ENCODE measurements around the gene SGCD.

Gene SGCD

DNA sequence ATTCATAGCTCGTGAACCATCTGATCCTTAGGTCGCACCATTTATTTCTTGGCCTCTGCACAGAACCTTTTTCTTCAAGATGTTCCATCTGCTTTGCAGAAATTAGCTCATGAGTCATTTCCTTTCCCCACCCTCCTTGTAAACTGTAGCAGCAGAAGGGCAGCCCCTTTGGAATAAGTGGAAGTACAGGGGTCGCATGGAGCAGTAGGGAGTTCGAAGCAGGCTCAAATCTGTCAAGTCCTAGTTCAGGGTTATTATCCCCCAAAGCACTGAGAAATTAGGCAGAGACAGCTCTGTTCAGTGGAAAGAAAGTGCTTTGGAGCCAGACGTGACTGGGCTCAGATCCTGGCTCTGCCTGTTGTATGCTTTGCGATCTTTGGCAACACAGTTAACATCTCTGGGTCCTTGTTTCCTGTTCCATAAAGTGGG, 84.2 kb downstream of the SGCD start:
- DNase-seq (ENCODE audit: low spot score): no peak
- H3K27ac ChIP-seq: peak overlapping the region; percentile 32 to 89
- peak overlapping the region; percentile 63 for H3K4me3 ChIP-seq
- TF ChIP-seq, protein P1, sequence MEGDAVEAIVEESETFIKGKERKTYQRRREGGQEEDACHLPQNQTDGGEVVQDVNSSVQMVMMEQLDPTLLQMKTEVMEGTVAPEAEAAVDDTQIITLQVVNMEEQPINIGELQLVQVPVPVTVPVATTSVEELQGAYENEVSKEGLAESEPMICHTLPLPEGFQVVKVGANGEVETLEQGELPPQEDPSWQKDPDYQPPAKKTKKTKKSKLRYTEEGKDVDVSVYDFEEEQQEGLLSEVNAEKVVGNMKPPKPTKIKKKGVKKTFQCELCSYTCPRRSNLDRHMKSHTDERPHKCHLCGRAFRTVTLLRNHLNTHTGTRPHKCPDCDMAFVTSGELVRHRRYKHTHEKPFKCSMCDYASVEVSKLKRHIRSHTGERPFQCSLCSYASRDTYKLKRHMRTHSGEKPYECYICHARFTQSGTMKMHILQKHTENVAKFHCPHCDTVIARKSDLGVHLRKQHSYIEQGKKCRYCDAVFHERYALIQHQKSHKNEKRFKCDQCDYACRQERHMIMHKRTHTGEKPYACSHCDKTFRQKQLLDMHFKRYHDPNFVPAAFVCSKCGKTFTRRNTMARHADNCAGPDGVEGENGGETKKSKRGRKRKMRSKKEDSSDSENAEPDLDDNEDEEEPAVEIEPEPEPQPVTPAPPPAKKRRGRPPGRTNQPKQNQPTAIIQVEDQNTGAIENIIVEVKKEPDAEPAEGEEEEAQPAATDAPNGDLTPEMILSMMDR (IDR thresholded peaks at IDR 0.05): no peak

DNA sequence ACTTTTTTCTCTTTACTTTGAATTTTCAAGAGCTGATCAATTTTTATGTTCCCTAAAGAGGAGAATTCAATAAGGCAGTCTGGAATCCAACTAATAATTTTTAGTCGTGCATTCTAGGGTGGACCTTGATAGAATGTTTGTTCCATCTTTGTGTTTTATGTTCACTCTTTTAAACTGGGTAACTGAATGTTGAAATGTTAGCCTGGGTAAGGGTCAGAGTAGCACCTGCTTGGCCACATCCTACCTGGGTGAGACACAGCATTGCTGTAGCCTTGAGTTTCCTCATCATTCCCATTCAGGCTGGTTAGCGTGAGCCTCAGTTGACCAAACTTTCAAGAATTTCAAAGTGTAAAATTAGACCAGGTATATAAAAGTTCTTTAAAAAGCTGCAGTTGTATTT, 85.0 kb downstream of the SGCD start:
- TF ChIP-seq, protein P1 (IDR thresholded peaks at IDR 0.05): no peak
- Histone ChIP-seq H3K27ac (peak overlapping the region in 1 of 2 donors; percentile 89), H3K4me3 (no peak overlapping the region)
- no peak for DNase-seq (ENCODE audit: low spot score)

DNA sequence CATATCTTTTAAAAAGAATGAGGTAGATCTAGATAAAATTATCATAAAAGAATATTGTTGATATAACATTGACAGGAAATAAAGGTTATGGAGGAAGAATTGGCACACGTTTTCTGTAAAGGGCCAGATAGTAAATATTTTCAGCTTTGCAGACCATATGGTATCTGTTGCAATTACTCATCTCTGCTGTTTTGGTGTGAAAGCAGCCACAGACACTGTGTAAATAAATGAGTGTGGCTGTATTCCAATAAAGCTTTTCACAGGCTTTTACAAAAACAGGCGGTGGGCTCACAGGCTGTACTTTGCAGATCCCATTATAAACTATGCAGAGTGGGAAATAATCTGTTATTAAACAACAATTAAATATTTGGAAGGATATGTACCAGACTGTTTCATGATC, 87.4 kb downstream of the SGCD start:
- Histone ChIP-seq H3K27ac (no peak overlapping the region), H3K4me3 (no peak overlapping the region)
- TF ChIP-seq, protein P1 (IDR thresholded peaks at IDR 0.05): no peak
- DNase-seq (ENCODE audit: low spot score): no peak

DNA sequence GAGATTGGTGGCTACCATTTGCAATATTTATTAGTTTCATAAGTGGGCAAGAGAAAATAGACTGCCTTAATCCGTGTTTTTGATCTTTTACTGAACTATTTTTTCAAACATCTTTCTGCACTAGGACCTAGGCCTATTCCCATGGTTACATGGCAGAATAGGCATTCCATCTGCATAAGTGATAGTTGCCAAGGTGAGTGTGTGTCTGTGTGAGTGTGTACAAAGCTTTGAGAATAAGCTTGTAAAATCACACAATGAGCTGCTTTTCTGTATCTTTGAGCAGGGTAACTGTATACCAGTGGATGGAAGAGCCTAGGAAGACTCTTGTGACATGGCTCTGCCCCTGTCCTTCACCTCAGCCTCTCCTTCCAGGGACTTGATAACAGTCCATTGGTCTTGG, 92.7 kb downstream of the SGCD start:
- DNase-seq (ENCODE audit: low spot score): no peak
- no peak overlapping the region for H3K4me3 ChIP-seq
- no peak overlapping the region for H3K27ac ChIP-seq
- TF ChIP-seq, protein P1 (IDR thresholded peaks at IDR 0.05): no peak

DNA sequence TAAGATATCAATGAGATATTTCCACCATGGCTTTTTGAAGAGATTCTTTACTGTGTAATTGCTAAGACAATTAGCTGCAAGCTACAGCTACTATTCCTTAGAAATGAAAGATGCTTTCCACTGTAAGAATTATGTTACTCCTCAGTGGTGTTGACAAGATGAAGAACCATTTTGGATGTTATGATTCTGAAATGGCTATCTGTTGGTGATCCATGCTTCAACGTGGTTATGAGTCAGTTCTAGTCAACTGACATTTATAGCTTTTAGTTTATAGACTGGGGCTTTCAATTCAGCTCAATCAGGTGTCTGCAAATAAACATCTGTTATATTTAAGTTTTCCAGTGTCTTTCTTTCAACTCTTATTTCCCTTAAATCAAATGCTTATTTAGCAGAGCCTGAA, 93.7 kb downstream of the SGCD start:
- DNase-seq (ENCODE audit: low spot score): no peak
- TF ChIP-seq, protein P1 (IDR thresholded peaks at IDR 0.05): no peak
- Histone ChIP-seq H3K4me3 (no peak overlapping the region), H3K27ac (no peak overlapping the region)

DNA sequence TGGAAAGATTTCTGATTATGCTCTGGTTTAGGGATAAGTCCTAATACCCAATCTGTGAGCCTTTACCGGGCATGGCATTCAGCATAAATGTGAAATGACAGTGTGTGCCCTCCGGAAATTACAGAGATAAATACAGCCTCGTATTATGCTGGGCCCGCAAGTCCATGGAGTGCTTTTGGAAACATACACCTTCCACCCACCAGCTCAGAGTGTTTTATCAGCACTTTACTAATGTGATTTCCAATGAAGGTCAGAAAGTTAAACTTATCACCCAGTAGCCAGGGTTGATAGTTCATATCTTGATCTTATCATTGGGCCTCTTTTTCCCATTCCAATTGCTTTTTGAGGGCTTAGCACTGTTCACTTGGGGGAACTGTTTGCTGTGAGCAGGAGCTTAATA, 94.8 kb downstream of the SGCD start:
- no peak overlapping the region for H3K27ac ChIP-seq
- no peak overlapping the region for H3K4me3 ChIP-seq
- TF ChIP-seq, protein P1 (IDR thresholded peaks at IDR 0.05): no peak
- no peak for DNase-seq (ENCODE audit: low spot score)

DNA sequence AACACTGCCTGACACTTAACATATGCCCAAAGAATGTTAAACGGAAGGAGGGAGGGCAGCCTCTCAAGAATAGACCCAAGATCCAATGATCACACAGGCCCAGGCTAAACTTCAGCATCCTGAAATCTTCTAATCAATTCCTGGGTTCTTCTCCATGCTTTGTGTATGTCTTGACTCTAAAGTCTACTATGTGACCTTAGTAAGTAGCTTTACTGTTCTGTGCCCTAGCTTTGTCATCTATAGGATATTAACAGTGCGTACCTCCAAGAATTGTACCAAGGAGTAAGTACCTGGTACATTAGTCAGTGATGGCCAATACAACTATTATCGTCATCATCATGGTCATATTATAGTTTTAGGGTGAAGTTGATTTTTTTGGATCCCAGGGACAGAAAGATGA, 96.6 kb downstream of the SGCD start:
- H3K4me3 ChIP-seq: no peak overlapping the region
- no peak overlapping the region for H3K27ac ChIP-seq
- TF ChIP-seq, protein P1 (IDR thresholded peaks at IDR 0.05): no peak
- DNase-seq (ENCODE audit: low spot score): no peak
